Vagina (tissue), 2 donors: ENCODE measurements around the gene PRSS21. TPM values are rescaled to one million over a fixed set of nuclear protein-coding genes. Genes with fewer than 3 reads are reported as not detected.

ENCODE experiments used
- DNase-seq, 2 donors: peaks; one replicate each; pipeline ENCODE4 v3.0.0-alpha.2; 2017; ENCODE audit errors: extremely low spot score in 2 of 2
- H3K27ac ChIP-seq: fragments of 200-600 bp; sonication (generic); one replicate; pipeline ENCODE4 v1.5.1; 2019
- H3K27me3 ChIP-seq: fragments of 200-600 bp; sonication (generic); one replicate; pipeline ENCODE4 v1.5.1; 2019
- H3K36me3 ChIP-seq, 2 donors: fragments of 200-600 bp; sonication (generic); one replicate each; pipeline ENCODE4 v1.5.1; 2017 to 2019
- H3K4me1 ChIP-seq: fragments of 200-600 bp; sonication (generic); one replicate; pipeline ENCODE4 v1.5.1; 2019
- H3K4me3 ChIP-seq, 2 donors: fragments of 200-600 bp; sonication (generic); 1 replicate in 1 of 2; 2 replicates in 1 of 2; pipeline ENCODE4 v1.5.1; 2016 to 2019
- H3K9me3 ChIP-seq: fragments of 200-600 bp; sonication (generic); one replicate; pipeline ENCODE4 v1.5.1; 2019
- CTCF ChIP-seq, 3 experiments: fragments of 450-650 bp in 2 of 3; fragments of 200-600 bp in 1 of 3; sonication (generic) in 1 of 3; IDR thresholded peaks; one replicate each; pipeline ENCODE4 v1.5.1; 2017 to 2019; ENCODE audit warnings: antibody characterized with exemption in 3 of 3, mild to moderate bottlenecking in 2 of 3, moderate library complexity in 2 of 3
- POLR2A ChIP-seq, 2 donors: fragments of 450-650 bp; IDR thresholded peaks; one replicate each; pipeline ENCODE4 v1.6.1; 2017; ENCODE audit warnings: antibody characterized with exemption in 2 of 2, mild to moderate bottlenecking in 2 of 2, moderate library complexity in 2 of 2
- POLR2AphosphoS5 ChIP-seq, 2 donors: sonication (generic); formaldehyde crosslinking; IDR thresholded peaks; one replicate each; pipeline ENCODE4 v1.9.0; 2017; ENCODE audit warnings: antibody characterized with exemption in 2 of 2, mild to moderate bottlenecking in 2 of 2, low read depth in 1 of 2; ENCODE audit not compliant: insufficient read depth in 1 of 2
- intact Hi-C: fragments of 100-400 bp; cut with DNase I; formaldehyde crosslinking; loops from one replicate; pipeline ENCODE4 v1.15.1; 2023
- total RNA-seq: library from RNA; depleted of rRNA; stranded (reverse); fragments of >200 nt; gene quantifications from one replicate; pipeline ENCODE4 v1.2.3, GENCODE V29; 2016

PRSS21 gene
- total RNA-seq, 1 donor from 2014 or later, result not detected

GRCh38 chr16:2858245-2859025 lies 41.4 kb downstream of the PRSS21 start:
- Histone ChIP-seq H3K27me3 (no peaks in the 10 kb centered on the region), H3K36me3 (no peaks in the 10 kb centered on the region), H3K27ac (peak overlapping the region; percentile 63), H3K4me1 (no peaks in the 10 kb centered on the region), H3K4me3 (peak overlapping the region; percentile 32 to 39), H3K9me3 (no peaks in the 10 kb centered on the region)
- no peak for DNase-seq
- TF ChIP-seq POLR2A (IDR thresholded peaks at IDR 0.05) (no peak), POLR2AphosphoS5 (IDR thresholded peaks at IDR 0.05; ENCODE audit: insufficient read depth in 1 of 2, low read depth in 1 of 2) (peak in 1 of 2 donors; percentile 18)
- intact Hi-C loops, result no loop called here

DNA sequence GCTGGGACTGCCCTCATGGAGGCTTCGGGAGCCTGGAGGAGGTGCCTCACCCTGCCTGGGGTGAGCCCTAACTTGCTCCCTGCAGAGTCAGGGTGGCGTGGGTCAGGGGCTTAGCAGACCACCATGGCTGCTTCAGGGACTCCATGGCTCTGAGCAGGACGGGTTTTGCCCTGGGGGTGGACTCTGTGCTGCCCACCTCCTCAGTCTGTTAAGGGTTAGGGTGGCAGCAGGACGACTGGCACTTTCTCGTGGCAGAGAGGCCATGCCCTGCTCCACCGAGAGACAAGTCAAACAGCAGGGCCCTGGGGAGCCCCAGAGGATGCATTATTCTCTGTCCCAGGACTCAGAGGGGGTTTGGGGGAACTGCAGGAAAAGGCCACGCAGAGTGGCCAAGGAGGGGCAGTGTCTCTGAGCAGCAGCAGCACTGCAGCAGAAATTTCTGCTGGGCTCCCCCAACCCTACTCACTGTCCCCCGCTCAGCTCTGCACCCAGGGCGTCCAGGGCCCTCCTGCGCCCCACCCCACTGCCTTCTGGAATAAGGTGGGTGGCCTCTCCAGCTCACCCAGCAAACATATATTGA lies 42.7 kb downstream of the PRSS21 start:
- intact Hi-C loops, result no loop called here
- Histone ChIP-seq H3K36me3 (no peaks in the 10 kb centered on the region), H3K27ac (no peak overlapping the region), H3K9me3 (no peaks in the 10 kb centered on the region), H3K27me3 (no peaks in the 10 kb centered on the region), H3K4me1 (no peaks in the 10 kb centered on the region), H3K4me3 (no peak overlapping the region)
- no peak for DNase-seq
- TF ChIP-seq POLR2AphosphoS5 (IDR thresholded peaks at IDR 0.05; ENCODE audit: insufficient read depth in 1 of 2, low read depth in 1 of 2) (no peak), POLR2A (IDR thresholded peaks at IDR 0.05) (no peak), CTCF (IDR thresholded peaks at IDR 0.05) (no peak)

DNA sequence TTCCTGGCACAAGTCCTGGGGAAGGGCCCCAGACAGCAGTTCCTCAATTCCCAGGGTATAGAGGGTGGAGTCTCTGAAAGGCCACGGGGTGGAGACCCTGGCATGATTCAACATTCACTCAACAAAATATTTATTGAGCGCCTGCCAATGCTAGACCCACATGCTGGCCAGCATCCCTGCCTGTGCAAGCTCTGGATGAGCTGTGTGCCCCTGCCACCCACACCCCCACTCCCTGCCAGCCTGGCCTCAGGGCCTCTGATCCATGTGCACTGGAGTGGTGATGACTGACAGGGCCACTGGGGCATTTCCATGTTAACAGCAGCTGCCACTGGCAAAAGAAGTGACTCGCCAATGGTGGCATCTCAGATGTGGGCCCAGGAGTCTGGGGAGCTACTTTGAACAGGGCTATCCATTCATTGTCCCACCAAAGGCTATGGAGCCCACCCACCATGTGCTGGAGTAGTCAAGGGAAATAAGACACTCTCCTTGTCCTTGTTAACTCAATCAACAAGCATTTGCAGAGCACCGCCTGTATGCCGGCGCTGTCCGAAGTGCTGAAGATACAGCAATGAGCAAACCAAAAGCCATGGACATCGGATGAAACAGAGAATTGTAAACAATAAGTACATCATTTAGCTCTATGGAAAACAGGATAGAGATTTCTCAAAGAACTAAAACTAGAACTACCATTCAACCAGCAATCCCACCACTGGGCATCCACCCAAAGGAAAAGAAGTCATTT lies 44.0 kb downstream of the PRSS21 start:
- Histone ChIP-seq H3K36me3 (no peaks in the 10 kb centered on the region), H3K27ac (no peak overlapping the region), H3K4me1 (no peaks in the 10 kb centered on the region), H3K9me3 (no peaks in the 10 kb centered on the region), H3K4me3 (no peak overlapping the region), H3K27me3 (no peaks in the 10 kb centered on the region)
- intact Hi-C loops, result no loop called here
- TF ChIP-seq POLR2A (IDR thresholded peaks at IDR 0.05) (no peak), CTCF (IDR thresholded peaks at IDR 0.05) (no peak), POLR2AphosphoS5 (IDR thresholded peaks at IDR 0.05; ENCODE audit: insufficient read depth in 1 of 2, low read depth in 1 of 2) (no peak)
- no peak for DNase-seq

- H3K27me3 ChIP-seq, result no peaks in the 10 kb centered on the region
- no peaks in the 10 kb centered on the region for H3K9me3 ChIP-seq
- intact Hi-C loops, result no loop called here
- H3K36me3 ChIP-seq, result no peaks in the 10 kb centered on the region
- no peak for DNase-seq
- no peak overlapping the region for H3K27ac ChIP-seq
- H3K4me1 ChIP-seq, result peaks cover 6% of the 10 kb centered on the region
- H3K4me3 ChIP-seq, result no peak overlapping the region
- no peak for TF ChIP-seq POLR2A (IDR thresholded peaks at IDR 0.05)
Observed at GRCh38 chr16:2865651-2866050, 48.6 kb downstream of the PRSS21 start.

DNA sequence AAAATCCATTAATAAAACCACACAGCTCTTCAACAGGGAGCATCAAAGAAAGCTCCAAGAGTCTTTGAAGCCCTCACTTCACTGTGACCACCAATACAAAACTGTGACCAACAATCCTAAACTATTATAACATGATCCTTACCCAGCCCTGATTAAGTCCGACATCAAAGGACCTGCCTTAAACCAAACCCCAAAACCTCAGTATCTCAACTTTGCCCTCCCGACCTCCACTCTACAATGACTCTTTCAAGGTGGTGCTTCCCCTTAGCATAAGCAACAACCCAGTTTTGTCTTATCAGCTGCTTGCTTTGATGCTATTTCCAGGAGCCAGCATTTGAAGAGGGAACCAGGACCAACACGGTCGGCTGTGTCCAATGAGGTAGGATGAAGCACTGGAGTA lies 49.4 kb downstream of the PRSS21 start:
- no peak overlapping the region for H3K4me3 ChIP-seq
- DNase-seq, result no peak
- H3K27ac ChIP-seq, result no peak overlapping the region
- no peaks in the 10 kb centered on the region for H3K36me3 ChIP-seq
- TF ChIP-seq POLR2A (IDR thresholded peaks at IDR 0.05) (no peak), CTCF (IDR thresholded peaks at IDR 0.05) (no peak), POLR2AphosphoS5 (IDR thresholded peaks at IDR 0.05; ENCODE audit: insufficient read depth in 1 of 2, low read depth in 1 of 2) (no peak)
- intact Hi-C loops, result no loop called here
- H3K9me3 ChIP-seq, result no peaks in the 10 kb centered on the region
- H3K4me1 ChIP-seq, result peaks cover 6% of the 10 kb centered on the region
- no peaks in the 10 kb centered on the region for H3K27me3 ChIP-seq
